ENCODE results near the gene PIR. TPM values are rescaled to one million over a fixed set of nuclear protein-coding genes. Genes with fewer than 3 reads are reported as not detected.

The PIR gene
- total RNA-seq, 1 experiment from 2014 or later = 19.7 TPM

DNA sequence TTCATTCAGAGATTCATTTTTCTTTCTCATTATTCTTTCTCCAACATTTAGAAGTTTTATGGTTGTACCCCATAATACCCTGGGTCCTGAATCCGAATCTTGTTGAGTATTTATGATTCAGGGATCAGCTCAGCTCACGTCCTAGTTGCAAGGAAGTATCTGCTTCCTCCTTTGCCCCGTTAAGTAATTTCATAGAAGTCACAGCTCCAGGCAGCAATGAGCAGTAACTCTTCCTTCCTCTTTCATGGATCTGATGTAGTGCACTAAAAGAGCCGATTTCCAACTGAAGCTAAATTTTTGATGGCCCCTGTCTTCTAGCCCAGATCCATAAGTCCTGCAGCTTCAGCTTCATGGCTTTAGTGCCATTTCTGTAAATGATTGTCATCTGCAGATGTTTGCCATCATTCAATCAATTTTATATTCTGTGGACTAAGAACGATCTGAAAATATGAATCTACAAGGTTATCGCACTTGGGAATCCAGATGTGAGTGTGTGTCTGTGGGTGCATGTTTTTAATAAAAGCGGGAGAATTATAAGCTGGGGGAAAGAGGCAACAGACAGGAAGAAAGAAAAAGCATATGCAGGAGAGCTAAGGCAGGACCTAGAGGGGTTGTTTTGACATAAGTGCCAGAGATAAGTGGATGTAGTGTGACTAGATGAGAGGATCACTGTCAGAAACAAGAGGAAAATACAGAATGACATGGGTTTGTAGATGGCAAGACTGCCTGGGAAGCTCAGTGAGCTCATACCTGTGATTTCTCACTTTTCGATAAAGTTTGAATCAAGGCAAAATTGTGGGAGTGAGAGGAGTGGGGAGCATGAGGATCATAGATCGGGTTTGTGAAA, 126.4 kb downstream of the PIR start:
- no peaks in the 10 kb centered on the region for H3K27me3 ChIP-seq (ENCODE audit: control insufficient read depth, insufficient read depth, low read length)
- POLR2A ChIA-PET = no interaction called here
- in situ Hi-C loops (cut with HindIII; ENCODE audit: low pct_unique_long_range_greater_than_20kb, low sequenced_read_pairs) (no loop called here), intact Hi-C loops (cut with micrococcal nuclease; ENCODE audit: unreplicated experiment) (no loop called here)
- H3K9me3 ChIP-seq (ENCODE audit: control insufficient read depth, insufficient read depth, low read depth, low read length) = no peaks in the 10 kb centered on the region
- no peak for ATAC-seq
- no peak for DNase-seq (ENCODE audit: low read depth, low spot score)
- no peaks in the 10 kb centered on the region for H3K36me3 ChIP-seq (ENCODE audit: control insufficient read depth, insufficient read depth, low read length)
- H3K27ac ChIP-seq (ENCODE audit: low read length) = no peak overlapping the region
- TF ChIP-seq SIN3A (IDR thresholded peaks at IDR 0.05; ENCODE audit: borderline replicate concordance, insufficient read depth, low read depth, low read length) = no peak
- TF ChIP-seq, protein P1, sequence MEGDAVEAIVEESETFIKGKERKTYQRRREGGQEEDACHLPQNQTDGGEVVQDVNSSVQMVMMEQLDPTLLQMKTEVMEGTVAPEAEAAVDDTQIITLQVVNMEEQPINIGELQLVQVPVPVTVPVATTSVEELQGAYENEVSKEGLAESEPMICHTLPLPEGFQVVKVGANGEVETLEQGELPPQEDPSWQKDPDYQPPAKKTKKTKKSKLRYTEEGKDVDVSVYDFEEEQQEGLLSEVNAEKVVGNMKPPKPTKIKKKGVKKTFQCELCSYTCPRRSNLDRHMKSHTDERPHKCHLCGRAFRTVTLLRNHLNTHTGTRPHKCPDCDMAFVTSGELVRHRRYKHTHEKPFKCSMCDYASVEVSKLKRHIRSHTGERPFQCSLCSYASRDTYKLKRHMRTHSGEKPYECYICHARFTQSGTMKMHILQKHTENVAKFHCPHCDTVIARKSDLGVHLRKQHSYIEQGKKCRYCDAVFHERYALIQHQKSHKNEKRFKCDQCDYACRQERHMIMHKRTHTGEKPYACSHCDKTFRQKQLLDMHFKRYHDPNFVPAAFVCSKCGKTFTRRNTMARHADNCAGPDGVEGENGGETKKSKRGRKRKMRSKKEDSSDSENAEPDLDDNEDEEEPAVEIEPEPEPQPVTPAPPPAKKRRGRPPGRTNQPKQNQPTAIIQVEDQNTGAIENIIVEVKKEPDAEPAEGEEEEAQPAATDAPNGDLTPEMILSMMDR (IDR thresholded peaks at IDR 0.05) = no peak
- TF ChIP-seq TCF7L2 (IDR thresholded peaks at IDR 0.05; ENCODE audit: low read depth, low read length) = no peak
- TF ChIP-seq REST (IDR thresholded peaks at IDR 0.05; ENCODE audit: insufficient read depth in 1 of 2, low read depth in 2 of 2, low read length in 1 of 2) = no peak
- TF ChIP-seq POLR2AphosphoS5 (IDR thresholded peaks at IDR 0.05; ENCODE audit: low read depth, low read length) = no peak
- CTCF ChIA-PET = interaction anchor here (0.6 kb wide), 1 partner anchor 1290 kb away, joined by 5 read pairs; no protein-coding TSS in a partner anchor
- H3K4me1 ChIP-seq (ENCODE audit: control insufficient read depth, insufficient read depth, low read length) = no peaks in the 10 kb centered on the region
- no peak overlapping the region for H3K4me3 ChIP-seq (ENCODE audit: low read depth in 2 of 2, low read length in 2 of 2)
- no TSS peak for BruUV-seq (replicated peaks)

GRCh38 chrX:15359701-15360100, 133.4 kb downstream of the PIR start:
- TF ChIP-seq POLR2AphosphoS5 (IDR thresholded peaks at IDR 0.05; ENCODE audit: low read depth, low read length) (no peak), REST (IDR thresholded peaks at IDR 0.05; ENCODE audit: insufficient read depth in 1 of 2, low read depth in 2 of 2, low read length in 1 of 2) (no peak), TCF7L2 (IDR thresholded peaks at IDR 0.05; ENCODE audit: low read depth, low read length) (no peak), SIN3A (IDR thresholded peaks at IDR 0.05; ENCODE audit: borderline replicate concordance, insufficient read depth, low read depth, low read length) (no peak)
- TF ChIP-seq, protein P1 (IDR thresholded peaks at IDR 0.05) = no peak
- BruUV-seq (replicated peaks) = no TSS peak
- H3K4me1 ChIP-seq (ENCODE audit: control insufficient read depth, insufficient read depth, low read length) = no peaks in the 10 kb centered on the region

More at GRCh38 chrX:15359701-15360100, 133.4 kb downstream of the PIR start:
- Histone ChIP-seq H3K27me3 (ENCODE audit: control insufficient read depth, insufficient read depth, low read length) (no peaks in the 10 kb centered on the region), H3K9me3 (ENCODE audit: control insufficient read depth, insufficient read depth, low read depth, low read length) (no peaks in the 10 kb centered on the region), H3K36me3 (ENCODE audit: control insufficient read depth, insufficient read depth, low read length) (no peaks in the 10 kb centered on the region), H3K27ac (ENCODE audit: low read length) (no peak overlapping the region), H3K4me3 (ENCODE audit: low read depth in 2 of 2, low read length in 2 of 2) (no peak overlapping the region)
- in situ Hi-C loops (cut with HindIII; ENCODE audit: low pct_unique_long_range_greater_than_20kb, low sequenced_read_pairs) = no loop called here
- ATAC-seq (no peak), DNase-seq (ENCODE audit: low read depth, low spot score) (no peak)
- intact Hi-C loops (cut with micrococcal nuclease; ENCODE audit: unreplicated experiment) = no loop called here
- CTCF ChIA-PET = interaction anchor here (0.6 kb wide), 1 partner anchor 40 kb away, joined by 4 read pairs; no protein-coding TSS in a partner anchor
- POLR2A ChIA-PET = no interaction called here

All from Panc1 (cell line).